K562 (cell line): ENCODE data around the gene MYO3B. TPM values are rescaled to one million over a fixed set of nuclear protein-coding genes. Genes with fewer than 3 reads are reported as not detected.

Experiments
- ATF1 ChIP-seq, 2 experiments: fragments of 450-650 bp in 1 of 2; IDR thresholded peaks; 2 replicates each; pipeline ENCODE4 v1.6.1; 2016; ENCODE audit warnings: missing compliant biosample characterization in 1 of 2, missing genetic modification characterization in 1 of 2
- ELF2 ChIP-seq: fragments of 250-450 bp; sonication (Bioruptor Pico); IDR thresholded peaks from 2 replicates; pipeline ENCODE4 v1.5.0; 2021; ENCODE audit warnings: mild to moderate bottlenecking
- EWSR1 ChIP-seq: fragments of 450-650 bp; IDR thresholded peaks from 2 replicates; pipeline ENCODE4 v1.6.1; 2018; ENCODE audit warnings: borderline replicate concordance, mild to moderate bottlenecking, low read depth, moderate library complexity; ENCODE audit not compliant: partially characterized antibody
- GTF2F1 ChIP-seq: IDR thresholded peaks from 2 replicates; pipeline ENCODE4 v1.6.1; 2011; ENCODE audit warnings: low read depth, low read length, improper control_type of control experiment
- HNRNPLL ChIP-seq: fragments of 200-400 bp; formaldehyde crosslinking; IDR thresholded peaks from 2 replicates; pipeline ENCODE4 v1.6.1; 2017; ENCODE audit warnings: low read length, low read depth, mild to moderate bottlenecking; ENCODE audit not compliant: poor library complexity, severe bottlenecking
- KAT2B ChIP-seq: IDR thresholded peaks from one replicate; pipeline ENCODE4 v1.6.1; 2012; ENCODE audit warnings: low read depth, mild to moderate bottlenecking, control low read depth, inconsistent platforms, low read length, moderate library complexity
- LEF1 ChIP-seq: fragments of 450-650 bp; IDR thresholded peaks from 2 replicates; pipeline ENCODE4 v1.6.1; 2016; ENCODE audit warnings: mild to moderate bottlenecking
- SAP30 ChIP-seq: fragments of 200-600 bp; sonication (generic); IDR thresholded peaks from 2 replicates; pipeline ENCODE4 v1.6.1; 2012; ENCODE audit warnings: borderline replicate concordance, low read depth, mild to moderate bottlenecking, moderate library complexity, low read length, control low read depth, inconsistent platforms; ENCODE audit not compliant: insufficient read depth, poor library complexity, severe bottlenecking
- ZNF184 ChIP-seq: sonication (generic); formaldehyde crosslinking; IDR thresholded peaks from 2 replicates; pipeline ENCODE4 v1.5.0; 2020; ENCODE audit warnings: missing genetic modification reagents
- ZNF263 ChIP-seq: sonication (generic); formaldehyde crosslinking; IDR thresholded peaks from 2 replicates; pipeline ENCODE4 v1.8.0; 2022; ENCODE audit warnings: mild to moderate bottlenecking, missing genetic modification reagents, borderline replicate concordance
- ZNF324 ChIP-seq: fragments of 250-450 bp; sonication (Bioruptor Pico); IDR thresholded peaks from 2 replicates; pipeline ENCODE4 v1.4.0; 2020; ENCODE audit warnings: mild to moderate bottlenecking
- ZNF696 ChIP-seq: fragments of 250-450 bp; sonication (Bioruptor Pico); conservative IDR thresholded peaks from 2 replicates; pipeline ENCODE4 v1.4.0; 2020; ENCODE audit warnings: mild to moderate bottlenecking, moderate library complexity
- polyA plus RNA-seq, 8 experiments: library from polyadenylated mRNA; depleted of rRNA in 4 of 8; stranded (reverse) in 5 of 8; unstranded in 3 of 8; fragments of >200 nt; fragmentation: Nextera tagmentation in 2 of 8; fragmentation: Illumina TruSeq in 1 of 8; extraction: Ambion mirVana in 2 of 8; extraction: Trizol in 1 of 8; gene quantifications; 2 replicates each; pipeline versions ENCODE4 v1.2.1 to v1.2.3, GENCODE V29; 2011 to 2014; ENCODE audit warnings: inconsistent platforms in 1 of 8, missing spikeins in 1 of 8
- total RNA-seq, 7 experiments: library from RNA; depleted of rRNA in 6 of 7; stranded (reverse); fragments of >200 nt in 6 of 7; fragmentation: Illumina TruSeq in 2 of 7; extraction: Trizol in 2 of 7; gene quantifications; 2 replicates each; pipeline versions ENCODE4 v1.2.1 to v1.2.3, GENCODE V29; 2011 to 2021; ENCODE audit warnings: low replicate concordance in 1 of 7
- TF ChIP-seq, protein P1 (sequence below): sonication (generic); formaldehyde crosslinking; IDR thresholded peaks from 2 replicates; pipeline ENCODE4 v1.8.1; 2023; ENCODE audit warnings: mild to moderate bottlenecking, missing genetic modification reagents
- TF ChIP-seq, protein P2 (sequence below): fragments of 450-650 bp; formaldehyde crosslinking; IDR thresholded peaks from 2 replicates; pipeline ENCODE4 v1.4.0; 2022; ENCODE audit warnings: missing genetic modification characterization
- TF ChIP-seq, protein P3 (sequence below): fragments of 450-650 bp; formaldehyde crosslinking; IDR thresholded peaks from 2 replicates; pipeline ENCODE4 v1.4.0; 2022; ENCODE audit warnings: mild to moderate bottlenecking, moderate library complexity
- TF ChIP-seq, protein P4 (sequence below): fragments of 250-450 bp; sonication (Bioruptor Pico); IDR thresholded peaks from 2 replicates; pipeline ENCODE4 v1.5.0; 2021
- TF ChIP-seq, protein P5 (sequence below): IDR thresholded peaks from 2 replicates; pipeline ENCODE4 v1.6.1; 2016; ENCODE audit warnings: missing genetic modification characterization, missing compliant biosample characterization
- TF ChIP-seq, protein P6 (sequence below): fragments of 450-650 bp; IDR thresholded peaks from 2 replicates; pipeline ENCODE4 v1.7.1; 2018; ENCODE audit warnings: mild to moderate bottlenecking, low read depth; ENCODE audit not compliant: partially characterized antibody

MYO3B gene
- total and polyA plus RNA-seq, 9 of the 15 experiments (the other 6 are each of a cell fraction or from before 2014, with no cell fraction given) = 2.7 to 6.5 (median 3.6) TPM

DNA sequence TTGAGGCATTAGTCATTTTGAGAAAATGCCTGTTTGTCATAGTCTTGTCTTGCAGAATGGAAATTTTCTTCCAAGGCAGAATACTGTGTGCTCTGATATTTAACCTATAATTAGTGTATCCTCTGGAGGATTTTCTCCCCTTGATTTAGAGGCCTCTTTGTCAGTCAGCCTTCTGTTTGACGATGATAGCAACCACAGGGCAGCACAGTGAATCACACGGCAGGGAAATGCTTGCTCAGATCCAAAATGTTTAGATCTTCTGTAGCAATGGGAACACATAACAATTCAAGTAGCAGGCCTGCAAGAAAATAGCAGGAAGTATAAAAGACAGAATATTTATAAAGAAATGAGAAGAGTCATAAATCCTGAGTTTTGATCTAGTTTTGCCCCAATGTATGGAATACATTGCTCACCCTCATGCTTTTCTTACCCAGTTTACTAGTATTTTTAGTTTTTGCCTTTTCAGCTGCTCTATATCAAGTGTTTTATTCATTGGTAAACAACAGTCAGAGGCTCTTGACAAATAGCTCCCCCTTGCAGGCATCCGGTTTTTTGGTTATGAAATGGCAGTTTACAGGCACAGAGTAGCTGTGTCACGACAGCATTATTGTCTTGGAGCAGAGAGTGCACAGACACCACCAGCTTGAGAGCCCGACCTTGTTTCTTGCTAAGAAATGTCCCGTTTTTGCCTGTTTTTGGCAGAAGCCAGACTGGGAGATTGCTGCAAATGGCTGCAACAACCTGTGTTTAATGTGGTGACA is 185.1 kb downstream of the MYO3B start (continued):
- TF ChIP-seq, protein P1, sequence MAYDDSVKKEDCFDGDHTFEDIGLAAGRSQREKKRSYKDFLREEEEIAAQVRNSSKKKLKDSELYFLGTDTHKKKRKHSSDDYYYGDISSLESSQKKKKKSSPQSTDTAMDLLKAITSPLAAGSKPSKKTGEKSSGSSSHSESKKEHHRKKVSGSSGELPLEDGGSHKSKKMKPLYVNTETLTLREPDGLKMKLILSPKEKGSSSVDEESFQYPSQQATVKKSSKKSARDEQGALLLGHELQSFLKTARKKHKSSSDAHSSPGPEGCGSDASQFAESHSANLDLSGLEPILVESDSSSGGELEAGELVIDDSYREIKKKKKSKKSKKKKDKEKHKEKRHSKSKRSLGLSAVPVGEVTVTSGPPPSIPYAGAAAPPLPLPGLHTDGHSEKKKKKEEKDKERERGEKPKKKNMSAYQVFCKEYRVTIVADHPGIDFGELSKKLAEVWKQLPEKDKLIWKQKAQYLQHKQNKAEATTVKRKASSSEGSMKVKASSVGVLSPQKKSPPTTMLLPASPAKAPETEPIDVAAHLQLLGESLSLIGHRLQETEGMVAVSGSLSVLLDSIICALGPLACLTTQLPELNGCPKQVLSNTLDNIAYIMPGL (CRISPR knock-in tag) = no peak
- no peak for TF ChIP-seq ATF1 (CRISPR knock-in tag; IDR thresholded peaks at IDR 0.05)
- peak; percentile 33 for TF ChIP-seq ATF1 (tag; IDR thresholded peaks at IDR 0.05)
- TF ChIP-seq, protein P2, sequence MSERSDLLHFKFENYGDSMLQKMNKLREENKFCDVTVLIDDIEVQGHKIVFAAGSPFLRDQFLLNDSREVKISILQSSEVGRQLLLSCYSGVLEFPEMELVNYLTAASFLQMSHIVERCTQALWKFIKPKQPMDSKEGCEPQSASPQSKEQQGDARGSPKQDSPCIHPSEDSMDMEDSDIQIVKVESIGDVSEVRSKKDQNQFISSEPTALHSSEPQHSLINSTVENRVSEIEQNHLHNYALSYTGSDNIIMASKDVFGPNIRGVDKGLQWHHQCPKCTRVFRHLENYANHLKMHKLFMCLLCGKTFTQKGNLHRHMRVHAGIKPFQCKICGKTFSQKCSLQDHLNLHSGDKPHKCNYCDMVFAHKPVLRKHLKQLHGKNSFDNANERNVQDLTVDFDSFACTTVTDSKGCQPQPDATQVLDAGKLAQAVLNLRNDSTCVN (CRISPR knock-in tag) = no peak
- TF ChIP-seq ZNF324 (CRISPR knock-in tag) = peak; percentile 53; the same call in 1 of the 2 replicates
- no peak for TF ChIP-seq ZNF696 (CRISPR knock-in tag)
- TF ChIP-seq ZNF263 (CRISPR knock-in tag) = no peak
- TF ChIP-seq, protein P3, sequence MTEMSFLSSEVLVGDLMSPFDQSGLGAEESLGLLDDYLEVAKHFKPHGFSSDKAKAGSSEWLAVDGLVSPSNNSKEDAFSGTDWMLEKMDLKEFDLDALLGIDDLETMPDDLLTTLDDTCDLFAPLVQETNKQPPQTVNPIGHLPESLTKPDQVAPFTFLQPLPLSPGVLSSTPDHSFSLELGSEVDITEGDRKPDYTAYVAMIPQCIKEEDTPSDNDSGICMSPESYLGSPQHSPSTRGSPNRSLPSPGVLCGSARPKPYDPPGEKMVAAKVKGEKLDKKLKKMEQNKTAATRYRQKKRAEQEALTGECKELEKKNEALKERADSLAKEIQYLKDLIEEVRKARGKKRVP (CRISPR knock-in tag) = 0 out of 2 replicates have a peak, but pooled peaks have one; percentile 31
- no peak for TF ChIP-seq KAT2B
- no peak for TF ChIP-seq GTF2F1
- TF ChIP-seq, protein P4, sequence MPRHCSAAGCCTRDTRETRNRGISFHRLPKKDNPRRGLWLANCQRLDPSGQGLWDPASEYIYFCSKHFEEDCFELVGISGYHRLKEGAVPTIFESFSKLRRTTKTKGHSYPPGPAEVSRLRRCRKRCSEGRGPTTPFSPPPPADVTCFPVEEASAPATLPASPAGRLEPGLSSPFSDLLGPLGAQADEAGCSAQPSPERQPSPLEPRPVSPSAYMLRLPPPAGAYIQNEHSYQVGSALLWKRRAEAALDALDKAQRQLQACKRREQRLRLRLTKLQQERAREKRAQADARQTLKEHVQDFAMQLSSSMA (CRISPR knock-in tag) = no peak
- TF ChIP-seq SAP30 = no peak
- peak; percentile 68 for TF ChIP-seq LEF1
- TF ChIP-seq EWSR1 = no peak
- TF ChIP-seq, protein P5, sequence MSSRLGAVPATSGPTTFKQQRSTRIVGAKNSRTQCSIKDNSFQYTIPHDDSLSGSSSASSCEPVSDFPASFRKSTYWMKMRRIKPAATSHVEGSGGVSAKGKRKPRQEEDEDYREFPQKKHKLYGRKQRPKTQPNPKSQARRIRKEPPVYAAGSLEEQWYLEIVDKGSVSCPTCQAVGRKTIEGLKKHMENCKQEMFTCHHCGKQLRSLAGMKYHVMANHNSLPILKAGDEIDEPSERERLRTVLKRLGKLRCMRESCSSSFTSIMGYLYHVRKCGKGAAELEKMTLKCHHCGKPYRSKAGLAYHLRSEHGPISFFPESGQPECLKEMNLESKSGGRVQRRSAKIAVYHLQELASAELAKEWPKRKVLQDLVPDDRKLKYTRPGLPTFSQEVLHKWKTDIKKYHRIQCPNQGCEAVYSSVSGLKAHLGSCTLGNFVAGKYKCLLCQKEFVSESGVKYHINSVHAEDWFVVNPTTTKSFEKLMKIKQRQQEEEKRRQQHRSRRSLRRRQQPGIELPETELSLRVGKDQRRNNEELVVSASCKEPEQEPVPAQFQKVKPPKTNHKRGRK (tag) = no peak
- TF ChIP-seq, protein P6, sequence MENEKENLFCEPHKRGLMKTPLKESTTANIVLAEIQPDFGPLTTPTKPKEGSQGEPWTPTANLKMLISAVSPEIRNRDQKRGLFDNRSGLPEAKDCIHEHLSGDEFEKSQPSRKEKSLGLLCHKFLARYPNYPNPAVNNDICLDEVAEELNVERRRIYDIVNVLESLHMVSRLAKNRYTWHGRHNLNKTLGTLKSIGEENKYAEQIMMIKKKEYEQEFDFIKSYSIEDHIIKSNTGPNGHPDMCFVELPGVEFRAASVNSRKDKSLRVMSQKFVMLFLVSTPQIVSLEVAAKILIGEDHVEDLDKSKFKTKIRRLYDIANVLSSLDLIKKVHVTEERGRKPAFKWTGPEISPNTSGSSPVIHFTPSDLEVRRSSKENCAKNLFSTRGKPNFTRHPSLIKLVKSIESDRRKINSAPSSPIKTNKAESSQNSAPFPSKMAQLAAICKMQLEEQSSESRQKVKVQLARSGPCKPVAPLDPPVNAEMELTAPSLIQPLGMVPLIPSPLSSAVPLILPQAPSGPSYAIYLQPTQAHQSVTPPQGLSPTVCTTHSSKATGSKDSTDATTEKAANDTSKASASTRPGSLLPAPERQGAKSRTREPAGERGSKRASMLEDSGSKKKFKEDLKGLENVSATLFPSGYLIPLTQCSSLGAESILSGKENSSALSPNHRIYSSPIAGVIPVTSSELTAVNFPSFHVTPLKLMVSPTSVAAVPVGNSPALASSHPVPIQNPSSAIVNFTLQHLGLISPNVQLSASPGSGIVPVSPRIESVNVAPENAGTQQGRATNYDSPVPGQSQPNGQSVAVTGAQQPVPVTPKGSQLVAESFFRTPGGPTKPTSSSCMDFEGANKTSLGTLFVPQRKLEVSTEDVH = no peak
- no peak for TF ChIP-seq ZNF184 (CRISPR knock-in tag)
- no peak for TF ChIP-seq HNRNPLL
- TF ChIP-seq ELF2 (CRISPR knock-in tag) = no peak
